CD1c-positive myeloid dendritic cell (primary cell): ENCODE results near the gene SCNM1.
A peak's percentile ranks its signal among the peaks of the same experiment; 100 is the strongest.

ENCODE experiments used
- DNase-seq: peaks from one replicate; pipeline ENCODE4 v3.0.0-alpha.2; 2016; ENCODE audit errors: extremely low spot score

SCNM1 gene, protein sequence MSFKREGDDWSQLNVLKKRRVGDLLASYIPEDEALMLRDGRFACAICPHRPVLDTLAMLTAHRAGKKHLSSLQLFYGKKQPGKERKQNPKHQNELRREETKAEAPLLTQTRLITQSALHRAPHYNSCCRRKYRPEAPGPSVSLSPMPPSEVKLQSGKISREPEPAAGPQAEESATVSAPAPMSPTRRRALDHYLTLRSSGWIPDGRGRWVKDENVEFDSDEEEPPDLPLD

DNA sequence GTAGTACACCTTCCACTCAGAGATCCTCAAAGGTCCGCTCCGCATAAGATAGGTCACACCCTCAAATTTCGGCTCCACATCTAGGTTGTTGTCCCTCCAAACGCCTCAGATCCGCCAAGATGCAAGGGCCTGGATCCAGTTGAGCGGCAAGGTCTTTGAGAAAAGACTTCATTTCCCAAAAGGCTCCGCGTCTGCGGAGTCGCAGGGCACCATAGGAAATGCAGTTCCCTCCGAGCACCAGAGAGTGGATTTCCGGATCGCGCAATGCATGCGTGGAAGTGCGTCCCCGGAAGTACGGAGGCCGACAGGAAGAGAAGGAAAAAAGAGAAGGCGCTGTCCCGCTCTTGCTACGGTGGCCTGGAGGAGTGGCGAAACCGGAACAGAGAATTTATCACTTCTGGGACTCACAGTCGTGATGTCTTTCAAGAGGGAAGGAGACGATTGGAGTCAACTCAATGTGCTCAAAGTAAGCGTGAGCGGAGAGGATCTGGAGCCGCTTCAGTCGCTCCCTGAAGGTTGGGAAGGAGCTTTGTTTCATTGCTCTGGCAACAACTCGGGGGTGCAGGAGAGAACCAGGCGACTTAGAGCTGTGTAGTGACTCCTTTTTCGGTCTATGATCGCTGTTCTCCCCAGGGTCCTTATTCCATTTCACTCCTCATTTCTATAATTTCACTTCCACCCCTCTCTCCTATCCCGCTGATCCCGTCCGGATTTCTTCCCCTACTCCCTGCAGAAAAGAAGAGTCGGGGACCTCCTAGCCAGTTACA lies at the start of gene SCNM1, which contains the start of gene LYSMD1:
TSS of gene SCNM1 (plus strand) at position 407 of the 767 bp plus-strand sequence. CDS start at position 416, 9 bp downstream.
TSS of gene LYSMD1 (minus strand) at position 165 of the 767 bp plus-strand sequence. CDS start 644 bp downstream, outside the sequence.
- DNase-seq, result peak; percentile 99

DNA sequence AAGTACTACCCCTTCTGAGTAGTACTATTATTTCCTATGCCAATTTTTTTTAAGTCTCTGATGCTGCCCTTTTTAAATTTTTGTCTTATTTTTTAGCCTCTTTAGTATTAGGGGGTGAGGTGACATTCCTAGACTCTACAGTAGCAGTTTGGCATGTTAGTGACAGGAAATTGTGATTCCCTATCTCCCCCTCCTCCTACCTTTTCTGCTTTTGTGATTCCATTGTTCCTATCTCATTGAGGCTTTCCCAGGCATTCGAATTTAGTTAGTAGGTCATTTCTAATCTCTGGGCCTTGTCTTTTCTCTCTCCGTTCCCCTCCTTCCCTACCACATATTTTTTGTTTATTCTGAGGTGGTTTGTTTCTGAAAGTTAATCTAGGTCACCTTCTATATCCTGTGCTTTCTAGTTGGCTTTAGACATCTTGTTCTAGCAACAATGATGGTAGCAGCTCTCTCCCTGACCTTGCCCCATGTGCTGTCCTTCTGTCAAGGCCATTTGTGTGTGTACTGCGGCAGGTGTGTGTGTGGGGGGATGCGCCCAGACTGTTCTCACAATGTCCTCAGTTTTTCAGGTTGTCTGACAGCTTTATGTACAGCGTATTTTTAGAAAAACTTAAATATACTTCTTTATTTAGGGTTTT lies 41.1 kb upstream of the SCNM1 start:
- DNase-seq, result no peak

DNA sequence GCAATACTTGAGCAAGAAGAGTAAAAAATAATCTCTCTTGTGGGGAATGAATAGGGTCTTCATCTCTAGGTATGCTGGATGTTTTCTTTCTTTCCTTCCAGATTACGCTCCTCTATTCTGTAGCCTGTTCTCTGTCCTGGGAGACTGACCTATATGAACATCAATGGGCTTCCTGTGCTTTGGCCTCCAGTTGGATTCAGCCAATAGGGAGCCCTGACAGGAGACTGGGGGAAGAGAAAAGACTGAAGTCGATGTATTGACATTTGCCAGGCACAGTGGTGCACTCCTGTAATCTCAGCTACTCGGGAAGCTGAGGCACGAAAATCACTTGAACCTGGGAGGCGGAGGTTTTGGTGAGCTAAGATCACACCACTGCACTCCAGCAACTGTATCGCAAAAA lies 37.1 kb upstream of the SCNM1 start:
- DNase-seq, result no peak

DNA sequence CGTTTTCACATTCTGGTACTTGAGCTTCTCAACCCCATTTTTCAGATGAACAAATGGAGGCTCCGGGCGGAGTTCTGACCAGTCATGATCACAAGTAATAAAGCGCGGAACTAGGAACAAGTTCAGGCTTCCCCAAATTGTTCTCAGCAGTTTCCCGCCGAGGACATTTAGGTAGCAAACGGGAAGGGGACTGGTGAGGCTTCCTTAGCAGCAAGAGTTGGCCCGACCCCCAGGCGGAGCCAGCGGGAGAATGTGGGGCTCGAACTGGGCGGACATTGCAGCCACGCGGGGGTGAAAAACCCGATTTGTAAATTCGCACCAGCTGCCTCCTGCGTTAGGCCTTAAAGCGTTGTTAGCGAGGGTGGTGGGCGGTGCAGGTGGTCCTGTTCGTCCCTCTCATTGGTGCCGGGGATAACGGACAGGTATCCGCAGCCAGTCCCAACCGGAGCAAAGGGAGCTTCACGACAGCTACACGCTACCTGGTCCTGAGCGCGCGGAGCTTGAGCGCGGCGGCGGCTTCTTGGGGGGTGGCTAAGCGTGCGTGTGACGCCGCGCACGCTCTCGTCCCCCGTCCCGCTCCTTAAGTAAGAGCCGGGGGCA lies 34.9 kb upstream of the SCNM1 start:
- DNase-seq, result peak; percentile 71

DNA sequence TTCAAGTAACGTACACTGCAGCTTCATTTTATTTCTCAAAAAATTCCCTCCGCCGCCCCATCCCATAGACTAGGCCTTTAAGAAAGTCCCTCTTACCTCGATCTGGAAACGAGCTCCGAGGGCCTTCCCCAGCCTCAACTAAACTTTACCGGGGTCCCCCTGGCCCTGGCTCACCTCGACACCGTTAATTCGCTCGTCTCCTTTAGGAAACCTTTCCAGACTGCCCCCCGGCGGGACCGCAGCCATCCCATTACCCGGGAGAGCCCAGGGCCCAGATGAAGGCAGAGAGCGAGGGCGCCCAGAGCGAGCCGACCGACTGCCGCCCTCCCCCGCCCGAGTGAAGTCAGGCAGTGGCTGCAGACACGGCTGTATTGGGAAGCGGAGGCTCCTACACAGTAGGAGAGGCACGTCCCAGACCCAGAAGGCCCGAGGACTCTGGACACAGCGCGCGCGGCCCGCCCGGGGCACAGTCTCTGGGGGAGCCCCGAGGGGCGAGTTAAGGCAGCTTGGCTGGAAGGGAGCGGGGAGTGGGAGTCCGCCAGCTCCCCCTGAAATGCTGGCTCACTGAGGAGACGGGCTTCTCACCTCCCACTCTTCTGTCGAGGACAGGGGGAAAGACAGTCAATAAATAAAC lies 34.1 kb upstream of the SCNM1 start:
- DNase-seq, result no peak

DNA sequence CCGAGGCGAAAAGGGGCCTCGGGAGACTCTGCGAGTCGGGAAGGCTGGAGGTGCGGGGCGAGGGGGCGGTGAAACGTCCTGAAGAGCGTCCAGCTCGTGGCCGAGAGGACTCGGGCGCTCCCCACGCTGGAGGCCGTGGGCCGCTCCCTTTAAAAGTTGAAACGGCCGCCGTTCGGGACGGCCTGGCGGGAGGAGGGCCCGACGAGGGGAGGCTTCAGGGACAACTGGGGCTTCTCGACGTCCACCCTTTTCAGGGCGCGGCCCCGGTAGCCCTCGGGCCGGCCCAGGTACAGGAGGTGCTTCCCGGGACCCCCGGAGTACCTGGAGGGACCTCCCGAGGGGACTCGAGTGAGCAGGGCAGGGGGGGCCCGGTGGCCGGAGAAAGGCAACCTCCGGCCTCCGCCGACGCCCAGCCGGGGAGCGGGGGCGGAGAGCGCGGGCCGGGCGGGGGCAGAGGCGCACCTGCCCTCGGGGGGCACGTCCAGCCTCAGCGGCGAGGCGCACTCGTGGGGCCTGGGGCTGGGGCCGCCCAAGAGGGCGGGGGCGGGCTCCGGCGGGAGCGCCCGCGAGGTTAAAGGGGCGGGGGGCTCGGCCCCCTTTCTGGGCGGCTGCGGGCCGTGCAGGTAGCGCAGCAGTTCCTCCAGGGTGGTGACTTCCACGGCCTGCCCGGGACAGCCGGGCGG lies 33.5 kb upstream of the SCNM1 start:
- no peak for DNase-seq

DNA sequence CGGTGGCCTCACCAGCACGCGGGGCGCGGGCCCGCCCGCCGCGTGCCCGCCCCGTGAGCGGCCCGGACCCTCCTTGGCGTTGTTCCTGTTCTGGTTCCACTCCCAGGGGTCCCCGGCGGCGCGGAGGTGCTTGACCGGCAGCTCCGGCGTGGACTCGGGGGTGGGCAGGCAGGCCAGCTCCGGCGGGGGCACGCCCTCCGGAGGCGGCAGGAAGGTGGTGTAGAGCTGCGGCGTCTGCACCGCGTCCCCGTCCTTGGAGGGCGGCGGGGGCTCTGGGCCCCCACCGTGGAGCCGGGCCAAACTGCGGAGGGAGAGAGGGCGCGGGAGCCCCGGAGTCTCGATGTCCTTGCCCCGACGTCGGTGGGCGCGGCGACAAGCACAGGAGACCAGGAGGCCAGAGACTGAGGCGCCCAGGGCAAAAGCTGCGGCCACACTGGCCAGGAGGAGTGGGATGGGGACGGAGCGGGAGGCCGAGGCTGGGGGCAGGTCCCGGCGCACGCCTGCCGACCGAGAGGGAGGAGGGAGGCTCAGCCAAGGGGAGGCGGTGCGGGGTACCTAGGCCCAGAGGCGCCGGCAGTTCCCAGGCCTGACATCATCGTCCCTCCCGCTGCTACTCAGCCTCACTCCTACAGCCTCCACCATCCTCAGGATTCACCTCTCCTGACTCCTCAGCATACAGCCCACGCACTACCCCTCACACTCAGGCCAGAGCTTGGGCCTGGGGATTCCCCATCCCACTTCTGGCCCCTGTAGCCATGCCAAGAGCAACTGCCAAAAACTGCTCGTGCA lies 32.7 kb upstream of the SCNM1 start:
- DNase-seq, result no peak

DNA sequence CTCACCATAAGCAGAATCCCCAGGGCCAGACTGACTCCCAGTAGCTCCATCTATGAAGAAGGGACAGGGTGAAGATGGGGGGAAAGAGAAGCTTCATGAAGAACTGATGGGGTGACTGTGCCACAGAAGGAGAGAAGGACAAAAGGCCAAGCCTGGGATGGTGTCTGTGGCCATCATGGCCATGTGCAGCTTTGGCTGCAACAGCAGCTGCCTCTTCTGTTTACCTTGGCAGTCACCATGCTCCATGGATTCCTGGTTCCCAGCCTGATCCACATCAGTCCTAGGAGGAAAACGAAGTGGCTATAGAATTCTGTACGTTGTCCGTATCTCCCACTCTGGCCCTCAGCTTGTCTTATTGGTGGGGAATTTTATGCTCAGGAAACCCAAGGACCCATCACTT lies 31.5 kb upstream of the SCNM1 start:
- DNase-seq, result no peak

DNA sequence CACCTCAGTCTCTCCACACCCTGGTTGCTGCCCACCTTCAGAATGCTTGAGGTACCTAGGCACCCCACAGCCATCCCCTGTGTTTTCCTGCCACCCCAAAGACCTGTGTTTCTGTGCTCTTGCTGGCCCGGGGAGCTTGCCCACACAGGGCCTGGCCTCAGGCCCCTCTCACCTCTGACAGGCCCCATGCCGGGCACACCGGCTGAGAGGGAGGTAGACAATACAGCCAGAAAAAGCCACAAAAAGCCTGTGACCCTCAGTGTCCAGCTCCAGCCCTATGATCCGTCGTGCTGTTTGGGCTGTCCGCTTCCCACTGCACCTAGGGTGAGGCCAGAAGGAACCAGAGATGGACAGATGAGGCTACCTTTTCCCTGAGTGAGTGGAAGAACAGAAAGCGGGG lies 31.0 kb upstream of the SCNM1 start:
- DNase-seq, result no peak

DNA sequence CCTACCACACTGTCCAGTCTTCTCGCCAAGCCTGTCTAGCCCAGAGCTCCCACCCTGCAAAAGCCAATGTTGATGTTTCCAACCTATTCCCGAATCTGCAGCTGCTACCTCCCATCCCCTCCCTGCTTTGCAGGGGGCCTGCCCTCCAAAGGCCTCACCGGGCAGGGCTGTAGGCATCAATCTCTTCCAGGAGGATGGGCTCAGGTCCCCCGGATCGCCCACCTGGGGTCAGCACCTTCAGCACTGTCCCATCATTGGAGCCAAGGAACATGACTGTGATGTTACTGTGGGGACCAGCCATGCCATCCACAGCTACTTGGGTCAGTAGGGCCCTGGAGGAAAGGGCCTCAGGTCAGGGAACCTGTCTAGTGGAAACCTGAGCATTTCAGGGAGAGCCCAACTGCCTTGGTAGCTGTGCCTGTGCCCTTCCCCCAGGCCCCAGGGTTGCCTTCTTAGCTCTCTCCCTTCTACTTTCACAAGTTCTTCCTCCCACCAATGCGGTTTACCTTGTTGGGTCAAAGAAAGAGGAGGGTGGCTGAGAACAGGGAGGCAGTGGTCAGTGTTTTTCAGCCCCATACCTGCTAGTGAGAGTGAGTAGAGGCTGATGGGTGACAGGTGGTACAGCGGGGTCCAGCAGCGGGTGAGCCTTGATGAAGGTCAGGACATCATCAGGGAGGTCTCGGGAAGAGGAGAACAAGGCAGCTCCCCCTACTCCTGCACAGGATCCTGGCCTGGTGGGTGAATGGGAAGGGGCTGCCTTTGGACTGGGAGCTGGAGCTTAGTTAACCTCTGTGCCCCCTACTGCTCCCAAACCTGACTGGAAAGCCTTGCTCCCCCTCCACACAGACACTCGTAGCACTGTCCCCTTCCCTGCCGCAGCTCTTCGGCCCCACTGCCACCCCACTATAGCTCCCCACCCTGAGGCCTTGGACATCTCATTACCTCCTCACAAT lies 30.2 kb upstream of the SCNM1 start:
- DNase-seq, result no peak

DNA sequence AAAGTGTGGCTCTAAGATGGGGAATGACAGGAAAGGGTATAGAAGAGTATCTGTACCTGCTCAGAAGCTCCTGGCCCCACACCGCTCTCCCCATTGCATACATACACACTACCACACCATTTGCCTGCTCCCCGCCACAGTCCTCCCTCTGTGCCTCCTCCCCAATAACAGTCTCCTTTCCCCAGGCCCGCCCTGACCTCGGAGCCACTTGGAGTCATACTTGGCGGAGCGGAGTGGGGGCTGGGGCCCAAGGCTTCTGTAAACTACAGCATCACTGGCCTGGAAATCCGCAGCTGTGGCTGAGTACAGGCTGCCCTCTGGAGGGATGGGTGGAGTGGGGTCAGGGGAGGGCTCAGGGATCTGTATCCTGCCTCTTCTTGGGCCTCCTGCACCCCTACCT lies 28.2 kb upstream of the SCNM1 start:
- no peak for DNase-seq

DNA sequence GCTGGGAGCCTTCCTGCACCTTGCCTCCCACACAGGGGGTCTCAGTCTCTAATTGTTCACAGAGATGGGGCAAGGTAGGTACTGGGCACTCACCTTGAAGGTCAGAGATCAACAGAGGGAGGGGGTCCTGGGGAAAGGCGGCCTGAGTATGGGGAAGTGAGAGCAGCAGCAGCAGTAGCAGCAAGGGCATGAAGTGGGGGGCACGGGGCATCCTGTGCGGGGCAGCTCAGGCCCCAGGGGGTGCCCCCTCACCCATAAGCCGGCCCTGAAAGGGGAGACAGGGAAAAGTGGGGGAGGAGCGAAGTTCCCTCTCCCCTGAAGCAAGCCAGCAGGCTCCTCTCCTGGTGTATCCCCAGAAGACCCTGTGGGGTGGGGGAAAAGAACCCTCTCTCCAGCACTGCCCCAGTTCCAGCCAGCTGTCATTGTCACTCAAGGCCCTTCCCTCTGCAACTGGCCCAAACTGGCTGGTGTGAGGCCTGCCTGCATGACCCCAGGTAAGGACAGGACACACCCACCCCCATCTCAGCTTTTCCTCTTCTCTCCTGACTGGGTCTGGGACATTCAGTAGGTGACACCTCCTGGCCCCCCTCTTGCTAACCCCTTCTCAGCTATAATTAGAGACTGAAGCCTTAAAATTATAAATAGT lies 23.4 kb upstream of the SCNM1 start:
- DNase-seq, result no peak

DNA sequence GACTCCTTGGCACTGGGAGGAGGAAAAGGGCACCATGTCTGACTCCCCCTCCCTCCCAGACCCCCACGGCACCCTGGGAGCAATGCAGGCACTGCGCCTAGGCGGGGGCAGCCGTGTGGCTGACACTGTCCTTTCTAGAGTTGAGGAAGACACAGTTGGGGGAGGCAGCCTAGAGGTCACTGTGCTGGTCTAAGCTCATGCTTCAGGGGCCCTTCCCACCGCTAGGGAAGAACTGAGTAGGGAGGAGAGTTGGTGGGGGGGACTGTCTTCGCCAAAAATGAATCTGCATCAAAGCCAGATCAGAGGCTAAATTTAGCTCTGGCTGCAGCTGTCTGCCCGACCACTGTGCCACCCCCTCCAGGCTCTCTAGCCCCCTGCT lies 22.9 kb upstream of the SCNM1 start:
- no peak for DNase-seq

DNA sequence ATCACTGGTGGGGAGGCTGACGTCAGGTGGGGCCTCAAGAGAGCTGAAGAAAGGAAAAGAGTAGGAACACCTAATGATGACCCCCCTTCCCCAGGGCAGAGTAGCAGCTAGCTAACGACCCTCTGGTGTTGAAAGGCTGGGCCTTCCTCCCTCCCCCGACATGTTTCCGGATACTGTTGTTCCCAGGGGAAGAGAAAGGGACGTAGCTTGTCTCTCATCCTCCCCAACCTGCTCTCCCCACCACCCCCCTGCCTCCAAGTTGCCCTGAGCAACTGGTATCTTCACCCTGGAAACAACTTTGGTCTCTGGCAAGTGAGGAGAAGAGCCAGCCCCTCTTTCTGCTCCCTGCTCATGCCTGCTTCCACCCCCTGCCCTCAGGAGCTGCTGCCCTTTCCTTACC lies 22.0 kb upstream of the SCNM1 start:
- DNase-seq, result no peak

DNA sequence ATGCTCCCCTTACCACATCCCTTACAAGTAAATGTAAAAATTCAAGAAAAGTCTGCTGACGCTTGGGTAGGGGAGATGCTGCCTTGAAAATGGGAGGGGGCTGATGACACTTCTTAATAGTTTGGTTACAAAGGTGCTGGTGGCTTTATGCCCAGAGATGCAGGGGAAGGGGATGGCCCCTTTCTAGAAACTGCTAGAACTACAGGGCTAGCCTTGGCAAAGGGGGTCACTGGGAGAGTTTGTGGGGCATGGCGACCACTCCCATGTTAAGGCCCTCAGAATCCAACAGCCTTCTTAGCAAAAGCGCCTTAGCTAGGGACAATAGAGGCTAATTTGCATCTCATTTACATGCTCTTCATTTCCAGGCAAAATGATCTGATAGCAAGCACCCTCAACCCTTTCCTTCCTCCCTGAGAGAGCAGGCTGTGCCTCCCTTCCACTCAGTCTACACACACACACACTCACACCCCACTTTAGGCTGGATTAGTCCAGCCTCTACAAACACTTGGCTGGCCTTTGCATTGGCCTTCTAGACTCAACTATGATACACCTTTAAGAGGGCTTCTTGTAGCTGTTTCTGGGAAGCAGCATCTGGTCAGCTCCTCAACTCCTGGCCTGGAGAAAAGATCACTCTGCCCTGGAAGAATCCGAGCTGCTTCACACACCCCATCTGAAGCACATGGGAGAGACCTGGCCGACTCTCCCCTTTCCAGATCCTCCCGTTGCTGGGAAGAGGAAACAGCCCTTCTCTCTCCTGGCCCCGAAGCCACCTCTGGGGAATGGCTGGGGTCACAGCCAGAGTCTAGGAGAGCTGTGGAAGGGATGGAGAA lies 21.3 kb upstream of the SCNM1 start:
- no peak for DNase-seq

DNA sequence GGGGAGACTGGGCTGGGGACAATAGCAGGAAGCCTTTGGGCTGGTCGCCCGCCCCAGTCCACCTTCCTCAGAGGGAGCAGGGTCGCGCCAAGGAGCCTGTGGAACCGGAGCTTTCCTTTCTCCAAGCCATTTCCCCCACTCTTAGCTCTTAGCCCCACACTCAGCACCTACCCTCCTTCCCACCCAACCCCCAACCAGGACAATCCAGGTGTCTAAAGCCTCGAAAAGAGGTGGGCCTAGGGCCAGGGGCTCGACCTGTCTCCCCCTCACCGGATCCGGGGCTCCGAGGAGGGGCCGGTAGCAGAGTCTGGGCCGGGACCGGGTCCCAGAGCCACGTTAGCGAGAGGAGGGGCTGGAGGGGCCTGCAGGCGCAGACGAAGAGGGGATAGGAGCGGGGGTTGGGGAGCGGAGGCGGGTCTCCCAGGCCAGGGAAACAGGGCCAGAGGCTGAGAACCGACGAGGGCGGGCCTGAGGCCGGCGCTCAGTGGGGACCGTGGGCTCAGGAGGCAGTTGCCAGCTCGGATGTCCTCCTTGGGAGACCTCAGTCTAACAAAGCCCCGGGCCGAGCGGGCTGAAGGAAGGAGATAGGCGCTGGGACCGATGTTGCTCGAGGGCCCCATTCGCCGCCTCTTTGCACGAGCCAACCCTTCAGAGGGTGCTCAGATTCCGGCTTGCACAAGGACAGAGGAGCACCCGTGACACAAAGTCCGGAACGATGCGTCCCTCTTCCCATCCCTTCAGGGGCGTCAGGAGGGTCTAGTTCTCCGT lies 20.5 kb upstream of the SCNM1 start:
- no peak for DNase-seq

DNA sequence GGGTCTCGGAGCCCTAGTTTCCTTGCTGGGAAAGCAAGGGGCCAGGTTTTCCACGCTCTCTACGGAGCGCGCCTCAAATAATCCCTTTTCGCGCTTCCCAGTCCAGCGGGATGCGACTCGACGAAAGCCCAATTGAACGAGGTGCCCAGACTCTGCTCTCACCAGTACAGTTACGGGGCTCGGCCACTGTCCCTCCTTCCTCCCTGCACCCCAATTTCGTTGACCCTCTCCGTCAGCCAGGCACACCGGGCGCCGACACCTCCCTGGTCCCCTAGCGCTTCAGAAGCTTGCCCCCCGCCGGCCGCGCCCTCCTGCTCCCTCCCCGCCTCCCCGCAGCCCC lies 19.9 kb upstream of the SCNM1 start:
- DNase-seq, result no peak
